BE2C (cell line): ENCODE data around the gene PTPRR.
A peak's percentile ranks its signal among the peaks of the same experiment; 100 is the strongest.

ENCODE experiments used
- DNase-seq: peaks from one replicate; pipeline ENCODE4 v3.0.0-alpha.2; 2020
- H3K27me3 ChIP-seq: fragments of 250-450 bp; sonication (Bioruptor Pico); 2 replicates; pipeline ENCODE4 v1.5.1; 2020; ENCODE audit warnings: mild to moderate bottlenecking
- H3K36me3 ChIP-seq: fragments of 250-450 bp; sonication (Bioruptor Pico); 2 replicates; pipeline ENCODE4 v1.5.1; 2020; ENCODE audit warnings: mild to moderate bottlenecking
- H3K4me1 ChIP-seq: fragments of 250-450 bp; sonication (Bioruptor Pico); 2 replicates; pipeline ENCODE4 v1.5.1; 2020
- H3K4me3 ChIP-seq: 2 replicates; pipeline ENCODE4 v1.5.1; 2011; ENCODE audit warnings: low read depth, low read length
- H3K9me3 ChIP-seq: fragments of 250-450 bp; sonication (Bioruptor Pico); 2 replicates; pipeline ENCODE4 v1.5.1; 2020
- TF ChIP-seq, protein P1 (sequence below): IDR thresholded peaks from 2 replicates; pipeline ENCODE4 v1.5.1; 2012; ENCODE audit warnings: mild to moderate bottlenecking, low read depth, low read length

Gene PTPRR

GRCh38 chr12:70936203-70936813 is 15.8 kb upstream of the PTPRR start:
- no peaks in the 10 kb centered on the region for H3K36me3 ChIP-seq
- no peaks in the 10 kb centered on the region for H3K27me3 ChIP-seq
- no peaks in the 10 kb centered on the region for H3K9me3 ChIP-seq
- TF ChIP-seq, protein P1, sequence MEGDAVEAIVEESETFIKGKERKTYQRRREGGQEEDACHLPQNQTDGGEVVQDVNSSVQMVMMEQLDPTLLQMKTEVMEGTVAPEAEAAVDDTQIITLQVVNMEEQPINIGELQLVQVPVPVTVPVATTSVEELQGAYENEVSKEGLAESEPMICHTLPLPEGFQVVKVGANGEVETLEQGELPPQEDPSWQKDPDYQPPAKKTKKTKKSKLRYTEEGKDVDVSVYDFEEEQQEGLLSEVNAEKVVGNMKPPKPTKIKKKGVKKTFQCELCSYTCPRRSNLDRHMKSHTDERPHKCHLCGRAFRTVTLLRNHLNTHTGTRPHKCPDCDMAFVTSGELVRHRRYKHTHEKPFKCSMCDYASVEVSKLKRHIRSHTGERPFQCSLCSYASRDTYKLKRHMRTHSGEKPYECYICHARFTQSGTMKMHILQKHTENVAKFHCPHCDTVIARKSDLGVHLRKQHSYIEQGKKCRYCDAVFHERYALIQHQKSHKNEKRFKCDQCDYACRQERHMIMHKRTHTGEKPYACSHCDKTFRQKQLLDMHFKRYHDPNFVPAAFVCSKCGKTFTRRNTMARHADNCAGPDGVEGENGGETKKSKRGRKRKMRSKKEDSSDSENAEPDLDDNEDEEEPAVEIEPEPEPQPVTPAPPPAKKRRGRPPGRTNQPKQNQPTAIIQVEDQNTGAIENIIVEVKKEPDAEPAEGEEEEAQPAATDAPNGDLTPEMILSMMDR, result no peak
- peak overlapping the region; percentile 8 for H3K4me3 ChIP-seq
- H3K4me1 ChIP-seq, result peaks cover 13% of the 10 kb centered on the region
- DNase-seq, result peak; percentile 58

GRCh38 chr12:70933133-70933532 is 12.6 kb upstream of the PTPRR start:
- no peaks in the 10 kb centered on the region for H3K9me3 ChIP-seq
- H3K27me3 ChIP-seq, result no peaks in the 10 kb centered on the region
- no peak overlapping the region for H3K4me3 ChIP-seq
- TF ChIP-seq, protein P1, result no peak
- no peaks in the 10 kb centered on the region for H3K36me3 ChIP-seq
- H3K4me1 ChIP-seq, result peaks cover 13% of the 10 kb centered on the region
- no peak for DNase-seq

DNA sequence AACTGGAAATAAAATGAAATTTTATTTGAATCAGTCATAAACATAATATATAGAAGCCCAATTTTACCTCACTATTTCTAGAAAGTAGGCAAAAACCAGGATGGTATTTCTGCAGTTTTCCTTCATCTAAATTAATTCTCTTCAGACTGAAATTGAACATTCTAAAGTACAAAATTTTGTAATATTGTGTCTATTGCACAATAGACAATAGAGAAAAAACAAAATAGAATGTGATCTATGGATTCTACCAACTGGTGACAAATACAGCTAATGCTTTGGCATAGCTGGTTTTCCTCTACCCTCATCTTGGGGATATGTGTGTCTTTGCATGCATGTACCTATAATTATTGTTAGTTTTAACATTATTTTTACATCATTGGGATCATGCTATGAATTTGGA is 8.5 kb upstream of the PTPRR start:
- DNase-seq, result no peak
- no peaks in the 10 kb centered on the region for H3K36me3 ChIP-seq
- no peak overlapping the region for H3K4me3 ChIP-seq
- H3K27me3 ChIP-seq, result no peaks in the 10 kb centered on the region
- TF ChIP-seq, protein P1, result no peak
- no peaks in the 10 kb centered on the region for H3K9me3 ChIP-seq
- peaks cover 8% of the 10 kb centered on the region for H3K4me1 ChIP-seq

DNA sequence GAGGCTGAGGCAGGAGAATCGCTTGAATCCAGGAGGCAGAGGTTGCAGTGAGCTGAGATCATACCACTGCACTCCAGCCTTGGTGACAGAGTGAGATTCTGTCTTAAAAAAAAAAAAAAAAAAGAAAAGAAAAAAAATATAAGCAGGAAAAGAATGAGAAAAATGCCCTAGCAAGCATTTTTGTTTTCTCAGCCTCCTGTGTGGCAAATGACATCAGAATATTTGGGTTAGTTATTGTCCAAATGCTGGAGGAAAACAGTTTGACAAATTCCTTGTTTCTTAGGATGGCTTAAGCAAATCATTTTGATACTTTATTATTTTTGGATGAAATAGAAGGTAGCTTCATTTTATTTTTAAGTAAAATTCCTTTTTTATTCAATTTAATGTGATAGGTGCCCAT is 7.5 kb upstream of the PTPRR start:
- Histone ChIP-seq H3K4me1 (peaks cover 11% of the 10 kb centered on the region), H3K36me3 (no peaks in the 10 kb centered on the region), H3K27me3 (no peaks in the 10 kb centered on the region), H3K4me3 (no peak overlapping the region), H3K9me3 (no peaks in the 10 kb centered on the region)
- no peak for DNase-seq
- TF ChIP-seq, protein P1, result no peak

GRCh38 chr12:70927356-70927755 is 6.8 kb upstream of the PTPRR start:
- DNase-seq, result no peak
- H3K9me3 ChIP-seq, result no peaks in the 10 kb centered on the region
- TF ChIP-seq, protein P1, result no peak
- no peak overlapping the region for H3K4me3 ChIP-seq
- H3K36me3 ChIP-seq, result no peaks in the 10 kb centered on the region
- H3K27me3 ChIP-seq, result no peaks in the 10 kb centered on the region
- peaks cover 11% of the 10 kb centered on the region for H3K4me1 ChIP-seq

GRCh38 chr12:70925539-70925938 is 5.0 kb upstream of the PTPRR start:
- no peaks in the 10 kb centered on the region for H3K36me3 ChIP-seq
- TF ChIP-seq, protein P1, result no peak

More at GRCh38 chr12:70925539-70925938, 5.0 kb upstream of the PTPRR start:
- H3K4me1 ChIP-seq, result peaks cover 22% of the 10 kb centered on the region
- H3K9me3 ChIP-seq, result no peaks in the 10 kb centered on the region
- no peak for DNase-seq
- H3K27me3 ChIP-seq, result no peaks in the 10 kb centered on the region
- no peak overlapping the region for H3K4me3 ChIP-seq
